Tibial artery (tissue), 4 donors: ENCODE results near the gene MRPL1.

Source experiments
- DNase-seq, 2 donors: peaks; one replicate each; pipeline ENCODE4 v3.0.0-alpha.2; 2019
- H3K27ac ChIP-seq, 2 donors: fragments of 200-600 bp; sonication (generic) in 1 of 2; 1 replicate in 1 of 2; 2 replicates in 1 of 2; pipeline ENCODE4 v1.5.1; 2018 to 2019; ENCODE audit warnings: mild to moderate bottlenecking in 1 of 2
- H3K27me3 ChIP-seq, 2 donors: fragments of 200-600 bp; sonication (generic) in 1 of 2; one replicate each; pipeline versions ENCODE4 v1.5.1 to v1.6.0; 2016 to 2019
- H3K36me3 ChIP-seq, 3 donors: fragments of 200-600 bp; sonication (generic) in 2 of 3; one replicate each; pipeline ENCODE4 v1.5.1; 2016 to 2019; ENCODE audit warnings: mild to moderate bottlenecking in 2 of 3
- H3K4me1 ChIP-seq, 4 donors: fragments of 200-600 bp; sonication (generic) in 2 of 4; 1 replicate in 3 of 4; 2 replicates in 1 of 4; pipeline ENCODE4 v1.5.1; 2016 to 2019
- H3K4me3 ChIP-seq, 2 donors: fragments of 200-600 bp; sonication (generic) in 1 of 2; 1 replicate in 1 of 2; 2 replicates in 1 of 2; pipeline ENCODE4 v1.5.1; 2018 to 2019; ENCODE audit warnings: mild to moderate bottlenecking in 2 of 2
- H3K9me3 ChIP-seq, 3 donors: fragments of 200-600 bp; sonication (generic) in 1 of 3; one replicate each; pipeline ENCODE4 v1.5.1; 2016 to 2019
- CTCF ChIP-seq, 2 experiments: fragments of 200-600 bp in 1 of 2; fragments of 450-650 bp in 1 of 2; IDR thresholded peaks; one replicate each; pipeline ENCODE4 v1.5.1; 2017 to 2019; ENCODE audit warnings: antibody characterized with exemption in 2 of 2, mild to moderate bottlenecking in 1 of 2, moderate library complexity in 1 of 2
- intact Hi-C: fragments of 100-400 bp; cut with DNase I; formaldehyde crosslinking; loops from one replicate; pipeline ENCODE4 v1.15.0; 2023; ENCODE audit warnings: low total_unique reads

The MRPL1 gene

DNA sequence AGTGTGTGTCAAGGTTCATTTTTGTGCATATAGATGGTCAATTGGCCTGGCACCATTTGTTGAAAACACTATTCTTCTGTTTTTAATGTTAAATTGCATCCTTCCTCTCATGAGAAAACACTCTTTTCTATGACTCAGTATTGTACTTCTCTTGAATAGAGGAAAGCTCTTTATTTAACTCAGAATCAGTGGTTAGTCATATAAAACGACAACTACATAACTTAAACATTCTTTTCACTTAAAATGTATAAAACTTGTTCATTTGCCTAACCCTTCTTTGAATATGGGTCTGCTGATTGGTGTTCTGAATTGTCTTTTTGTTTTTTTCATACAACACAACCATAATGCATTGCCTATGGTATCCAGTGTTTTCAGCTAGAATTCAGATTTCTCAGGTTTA is 17.2 kb upstream of the MRPL1 start:
- Histone ChIP-seq H3K4me3 (no peak overlapping the region), H3K27me3 (peaks cover 0 to 7% of the 10 kb centered on the region in 2 donors), H3K27ac (no peak overlapping the region), H3K4me1 (no peaks in the 10 kb centered on the region), H3K36me3 (no peaks in the 10 kb centered on the region), H3K9me3 (no peaks in the 10 kb centered on the region)
- no peak for TF ChIP-seq CTCF (IDR thresholded peaks at IDR 0.05)
- intact Hi-C loops, result no loop called here
- DNase-seq, result no peak

DNA sequence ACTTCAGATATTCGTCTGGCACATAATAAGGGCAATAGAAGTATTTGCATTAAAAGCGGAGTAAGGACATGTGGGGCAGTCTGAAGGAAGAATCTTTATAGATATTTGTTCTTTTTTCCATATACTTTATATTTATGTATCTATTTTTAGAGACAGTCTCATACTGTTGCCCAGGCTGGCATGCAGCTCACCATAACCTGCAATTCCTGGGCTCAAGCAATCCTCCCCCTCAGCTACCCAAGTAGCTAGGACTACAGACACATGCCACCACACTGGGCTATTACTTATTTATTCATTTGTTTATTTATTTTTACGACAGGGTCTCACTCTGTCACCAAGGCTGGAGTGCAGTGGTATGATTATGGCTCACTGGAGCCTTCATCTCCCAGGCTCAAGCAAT is 16.7 kb upstream of the MRPL1 start:
- H3K27ac ChIP-seq, result no peak overlapping the region
- H3K4me1 ChIP-seq, result no peaks in the 10 kb centered on the region
- intact Hi-C loops, result no loop called here
- H3K4me3 ChIP-seq, result no peak overlapping the region
- H3K27me3 ChIP-seq, result peaks cover 0 to 7% of the 10 kb centered on the region in 2 donors
- no peak for TF ChIP-seq CTCF (IDR thresholded peaks at IDR 0.05)
- H3K36me3 ChIP-seq, result no peaks in the 10 kb centered on the region
- no peak for DNase-seq
- H3K9me3 ChIP-seq, result no peaks in the 10 kb centered on the region

- peaks cover 0 to 7% of the 10 kb centered on the region in 2 donors for H3K27me3 ChIP-seq
- DNase-seq, result no peak
- H3K36me3 ChIP-seq, result no peaks in the 10 kb centered on the region
- H3K9me3 ChIP-seq, result no peaks in the 10 kb centered on the region
- intact Hi-C loops, result no loop called here
- TF ChIP-seq CTCF (IDR thresholded peaks at IDR 0.05), result no peak
- H3K4me1 ChIP-seq, result no peaks in the 10 kb centered on the region
- no peak overlapping the region for H3K4me3 ChIP-seq
- no peak overlapping the region for H3K27ac ChIP-seq
Measured at GRCh38 chr4:77848508-77848907, 14.1 kb upstream of the MRPL1 start.

GRCh38 chr4:77849278-77849965 is 13.2 kb upstream of the MRPL1 start:
- no peak for TF ChIP-seq CTCF (IDR thresholded peaks at IDR 0.05)
- no peaks in the 10 kb centered on the region for H3K4me1 ChIP-seq
- H3K4me3 ChIP-seq, result no peak overlapping the region
- no peak overlapping the region for H3K27ac ChIP-seq
- H3K27me3 ChIP-seq, result peaks cover 0 to 7% of the 10 kb centered on the region in 2 donors
- no peaks in the 10 kb centered on the region for H3K36me3 ChIP-seq
- intact Hi-C loops, result no loop called here
- DNase-seq, result no peak
- H3K9me3 ChIP-seq, result no peaks in the 10 kb centered on the region

DNA sequence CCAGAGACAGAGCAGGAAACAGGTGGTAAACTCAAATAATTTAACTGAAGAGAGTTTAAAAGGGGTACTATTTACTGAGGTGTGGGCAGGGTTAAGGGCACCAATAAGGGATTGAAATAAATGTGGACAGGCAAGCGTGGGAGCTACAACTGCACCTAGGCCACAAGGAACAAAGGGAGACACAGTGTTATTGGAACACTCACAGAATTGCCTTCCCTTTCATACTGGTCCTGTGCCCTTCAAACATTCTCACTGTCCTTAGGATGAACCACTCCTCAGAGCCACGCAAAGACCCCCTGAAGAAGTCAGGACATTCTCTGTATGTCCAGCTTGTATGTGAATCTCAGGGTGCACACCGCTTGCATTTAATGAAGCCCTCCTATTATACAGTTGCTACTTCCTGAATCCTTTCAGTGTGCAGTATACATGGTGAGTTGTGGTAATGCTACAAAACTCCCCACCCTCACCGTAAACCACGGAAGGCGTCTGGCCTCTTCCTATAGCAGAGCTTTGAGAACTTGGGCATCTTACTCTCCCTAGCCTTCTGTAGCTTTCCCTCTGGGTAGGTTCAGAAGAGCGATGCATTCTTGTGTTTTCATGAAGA is 9.6 kb upstream of the MRPL1 start:
- H3K9me3 ChIP-seq, result no peaks in the 10 kb centered on the region
- TF ChIP-seq CTCF (IDR thresholded peaks at IDR 0.05), result no peak
- no peak overlapping the region for H3K27ac ChIP-seq
- no peaks in the 10 kb centered on the region for H3K4me1 ChIP-seq
- peaks cover 0 to 7% of the 10 kb centered on the region in 2 donors for H3K27me3 ChIP-seq
- no peaks in the 10 kb centered on the region for H3K36me3 ChIP-seq
- no peak for DNase-seq
- H3K4me3 ChIP-seq, result no peak overlapping the region
- intact Hi-C loops, result no loop called here
